Spleen (tissue), 11 donors: ENCODE data around the gene FAM120B. TPM values are rescaled to one million over a fixed set of nuclear protein-coding genes. Genes with fewer than 3 reads are reported as not detected.
A peak's percentile ranks its signal among the peaks of the same experiment; 100 is the strongest.

Experiments
- DNase-seq: peaks from one replicate; pipeline ENCODE4 v3.0.0-alpha.2; 2020
- H3K27ac ChIP-seq, 8 donors: fragments of 200-600 bp; sonication (generic) in 7 of 8; 1 replicate in 4 of 8; 2 replicates in 4 of 8; pipeline versions ENCODE4 v1.5.0 to v1.8.0; 2016 to 2021; ENCODE audit warnings: inconsistent platforms in 4 of 8, mild to moderate bottlenecking in 4 of 8, moderate library complexity in 1 of 8
- H3K27me3 ChIP-seq, 7 donors: fragments of 200-600 bp; sonication (generic) in 6 of 7; replicated peaks in 1 of 7; 1 replicate in 4 of 7; 2 replicates in 3 of 7; pipeline versions ENCODE4 v1.5.0 to v1.8.0; 2016 to 2021; ENCODE audit warnings: inconsistent platforms in 3 of 7, mild to moderate bottlenecking in 1 of 7
- H3K36me3 ChIP-seq, 6 donors: fragments of 200-600 bp; sonication (generic) in 5 of 6; 1 replicate in 4 of 6; 2 replicates in 2 of 6; pipeline versions ENCODE4 v1.5.0 to v1.8.0; 2016 to 2021; ENCODE audit warnings: inconsistent platforms in 2 of 6
- H3K4me1 ChIP-seq, 6 donors: fragments of 200-600 bp; sonication (generic) in 5 of 6; 1 replicate in 3 of 6; 2 replicates in 3 of 6; pipeline versions ENCODE4 v1.5.0 to v1.8.0; 2016 to 2021; ENCODE audit warnings: inconsistent platforms in 3 of 6
- H3K4me3 ChIP-seq, 8 donors: fragments of 200-600 bp; sonication (generic) in 7 of 8; 1 replicate in 4 of 8; 2 replicates in 4 of 8; pipeline versions ENCODE4 v1.5.0 to v1.8.0; 2016 to 2021; ENCODE audit warnings: inconsistent platforms in 4 of 8, mild to moderate bottlenecking in 4 of 8, moderate library complexity in 2 of 8
- H3K9me3 ChIP-seq, 8 donors: fragments of 200-600 bp; sonication (generic) in 7 of 8; 1 replicate in 4 of 8; 2 replicates in 4 of 8; pipeline versions ENCODE4 v1.5.0 to v1.8.0; 2016 to 2021; ENCODE audit warnings: inconsistent platforms in 4 of 8
- CTCF ChIP-seq, 11 experiments: fragments of 200-600 bp in 7 of 11; fragments of 450-650 bp in 4 of 11; sonication (generic) in 4 of 11; IDR thresholded peaks in 8 of 11; conservative IDR thresholded peaks in 3 of 11; 1 replicate in 7 of 11; 2 replicates in 4 of 11; pipeline versions ENCODE4 v1.4.0 to v1.8.0; 2016 to 2021; ENCODE audit warnings: antibody characterized with exemption in 11 of 11, inconsistent platforms in 4 of 11, mild to moderate bottlenecking in 1 of 11
- POLR2A ChIP-seq, 3 donors: fragments of 450-650 bp; IDR thresholded peaks; one replicate each; pipeline ENCODE4 v1.5.1; 2017; ENCODE audit warnings: antibody characterized with exemption in 3 of 3, mild to moderate bottlenecking in 1 of 3
- POLR2AphosphoS5 ChIP-seq, 3 donors: sonication (generic); formaldehyde crosslinking; IDR thresholded peaks; one replicate each; pipeline ENCODE4 v1.5.1; 2017; ENCODE audit warnings: antibody characterized with exemption in 3 of 3
- WGBS, 5 donors: extraction: QIAGEN DNeasy Blood & Tissue Kit in 3 of 5; methylation state at CpG; one replicate each; pipeline versions ENCODE4 v1.1.5 to v1.1.7; 2013 to 2018; 5-methylcytosine and 5-hydroxymethylcytosine counted together
- intact Hi-C: fragments of 100-400 bp; cut with DNase I; formaldehyde crosslinking; loops from one replicate; pipeline ENCODE4 v1.15.0; 2023; ENCODE audit warnings: low total_unique reads
- polyA plus RNA-seq, 3 donors: library from polyadenylated mRNA; stranded (reverse); fragments of 200-250 nt; gene quantifications; one replicate each; pipeline ENCODE4 v1.2.1, GENCODE V29; 2013
- total RNA-seq, 7 donors: library from RNA; depleted of rRNA in 3 of 7; stranded (reverse); fragments of >200 nt in 3 of 7; fragmentation: NEBNext Ultra II Directional in 4 of 7; extraction: Animal tissue kit (Norgen Biotek cat#: 25700) in 4 of 7; gene quantifications; one replicate each; pipeline versions ENCODE4 v1.1.0 to v1.2.1, GENCODE V29; 2016 to 2021
- donor health status: healthy with polysubstance abuse.
- donor health status: DM: no; HTN: no; CAD: no; lungs with moderate emphysema.
- donor health status: DM: no; HTN: no; CAD: no.
- donor health status: Bipolar disorder and iron deficiency.
- donor health status: healthy.
- donor health status: DM: no; HTN: no; CAD: no.
- donor health status: DM: yes; HTN: yes; CAD: no.

Gene FAM120B
- total and polyA plus RNA-seq, 10 donors, result 7.6 to 41.2 (median 26.8) TPM

GRCh38 chr6:170267688-170268087 lies 38.9 kb upstream of the FAM120B start:
- intact Hi-C loops, result no loop called here
- TF ChIP-seq POLR2A (IDR thresholded peaks at IDR 0.05) (no peak), CTCF (IDR thresholded peaks at IDR 0.05 in 8 of 11, conservative IDR thresholded peaks at IDR 0.05 in 3 of 11) (no peak), POLR2AphosphoS5 (IDR thresholded peaks at IDR 0.05) (no peak)
- Histone ChIP-seq H3K4me1 (peaks cover 2 to 48% (median 25%) of the 10 kb centered on the region in 6 donors), H3K4me3 (no peak overlapping the region), H3K27me3 (peaks cover 0 to 37% (median 7%) of the 10 kb centered on the region in 7 donors), H3K36me3 (no peaks in the 10 kb centered on the region), H3K27ac (no peak overlapping the region), H3K9me3 (no peaks in the 10 kb centered on the region)
- no peak for DNase-seq
- 79 to 90% (median 85%) methylated on average over 14 of the region's 14 CpGs for WGBS, 5 donors

- Histone ChIP-seq H3K27me3 (peaks cover 0 to 37% (median 3%) of the 10 kb centered on the region in 7 donors), H3K36me3 (no peaks in the 10 kb centered on the region), H3K4me3 (no peak overlapping the region), H3K27ac (peak overlapping the region in 2 of 8 donors; percentile 35 to 45), H3K9me3 (no peaks in the 10 kb centered on the region), H3K4me1 (peaks cover 2 to 54% (median 31%) of the 10 kb centered on the region in 6 donors)
- no peak for TF ChIP-seq CTCF (IDR thresholded peaks at IDR 0.05 in 8 of 11, conservative IDR thresholded peaks at IDR 0.05 in 3 of 11)
- WGBS, 5 donors, result 84 to 94% (median 91%) methylated on average over 17 to 22 of the region's 22 CpGs
- DNase-seq, result no peak
- intact Hi-C loops, result no loop called here
Measured at GRCh38 chr6:170268216-170269129, 38.1 kb upstream of the FAM120B start.

- 83 to 95% (median 86%) methylated on average over 18 to 22 of the region's 22 CpGs for WGBS, 5 donors
- no peaks in the 10 kb centered on the region for H3K36me3 ChIP-seq
- no peak overlapping the region for H3K4me3 ChIP-seq
- peak in 1 of 3 donors; percentile 16 for TF ChIP-seq POLR2AphosphoS5 (IDR thresholded peaks at IDR 0.05)
- no peak for TF ChIP-seq POLR2A (IDR thresholded peaks at IDR 0.05)
- no peaks in the 10 kb centered on the region for H3K9me3 ChIP-seq
- peaks cover 0 to 39% (median 0%) of the 10 kb centered on the region in 7 donors for H3K27me3 ChIP-seq
- no peak for DNase-seq
- H3K27ac ChIP-seq, result peak overlapping the region in 5 of 8 donors; percentile 17 to 58 (median 45)
- H3K4me1 ChIP-seq, result peaks cover 7 to 63% (median 36%) of the 10 kb centered on the region in 6 donors
- intact Hi-C loops, result no loop called here
Measured at GRCh38 chr6:170269151-170269845, 37.3 kb upstream of the FAM120B start.

- H3K4me1 ChIP-seq, result peaks cover 12 to 69% (median 43%) of the 10 kb centered on the region in 6 donors
- no peaks in the 10 kb centered on the region for H3K9me3 ChIP-seq
- no peaks in the 10 kb centered on the region for H3K36me3 ChIP-seq
- intact Hi-C loops, result no loop called here
- no peak for DNase-seq
- TF ChIP-seq POLR2AphosphoS5 (IDR thresholded peaks at IDR 0.05), result no peak
- no peak for TF ChIP-seq CTCF (IDR thresholded peaks at IDR 0.05 in 8 of 11, conservative IDR thresholded peaks at IDR 0.05 in 3 of 11)
- no peak for TF ChIP-seq POLR2A (IDR thresholded peaks at IDR 0.05)
- H3K27me3 ChIP-seq, result peaks cover 0 to 46% (median 0%) of the 10 kb centered on the region in 7 donors
- no peak overlapping the region for H3K4me3 ChIP-seq
- peak overlapping the region in 5 of 8 donors; percentile 17 to 58 (median 45) for H3K27ac ChIP-seq
- WGBS, 5 donors, result 75 to 88% (median 83%) methylated on average over 17 of the region's 17 CpGs
Measured at GRCh38 chr6:170269846-170270541, 36.6 kb upstream of the FAM120B start.
